Measurements from ENCODE around the gene CAMKK1. TPM values are rescaled to one million over a fixed set of nuclear protein-coding genes. Genes with fewer than 3 reads are reported as not detected.

CAMKK1 gene
- total RNA-seq, 4 donors from 2014 or later, result 2.9 to 8.8 (median 4.4) TPM

DNA sequence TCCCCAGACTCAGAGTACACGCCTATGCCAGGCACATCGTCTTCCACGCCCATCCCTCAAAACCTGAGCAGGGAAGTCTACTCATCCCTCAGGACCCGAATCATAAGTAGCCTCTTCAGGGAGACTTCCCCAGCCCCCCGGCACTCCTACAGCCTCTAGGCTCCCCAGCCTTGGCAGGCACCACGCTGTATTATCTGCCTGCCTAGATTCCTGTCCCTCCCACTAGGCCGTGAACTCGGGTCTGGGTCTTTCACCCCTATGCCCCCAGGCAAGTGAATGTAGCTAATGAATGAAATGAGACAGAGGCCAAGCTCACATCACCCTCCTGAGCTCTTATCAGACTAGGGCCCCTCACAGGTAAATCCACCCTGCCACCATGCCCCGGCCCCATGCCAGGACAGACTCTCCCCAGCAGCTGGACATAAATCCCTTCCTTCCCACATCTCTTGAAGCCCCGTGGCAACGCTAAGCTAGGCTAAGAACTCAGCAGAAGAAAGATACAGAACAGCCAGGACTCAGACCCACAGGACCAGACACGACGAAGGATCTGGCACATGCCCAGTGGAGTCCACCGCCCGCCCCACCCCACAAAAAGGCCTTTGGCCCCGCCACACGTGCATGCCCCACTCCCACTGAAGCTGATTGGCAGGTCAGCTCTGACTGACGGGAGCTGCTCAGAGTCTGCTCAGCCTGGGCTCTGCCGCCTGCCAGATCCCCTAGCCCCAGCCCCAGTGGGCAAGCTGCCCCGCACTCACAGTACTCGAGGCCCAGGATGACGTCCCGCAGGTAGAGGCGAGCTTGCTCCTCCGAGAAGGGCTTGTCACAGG is 13.0 kb downstream of the CAMKK1 start:
- peaks cover 0 to 14% (median 3%) of the 10 kb centered on the region in 4 donors for H3K4me1 ChIP-seq
- H3K36me3 ChIP-seq, result peaks cover 6 to 68% (median 39%) of the 10 kb centered on the region in 4 donors
- no peak overlapping the region for H3K27ac ChIP-seq (replicated peaks in 1 of 4)
- no peaks in the 10 kb centered on the region for H3K9me3 ChIP-seq
- TF ChIP-seq POLR2AphosphoS5 (IDR thresholded peaks at IDR 0.05) (no peak), EP300 (IDR thresholded peaks at IDR 0.05) (no peak)
- TF ChIP-seq, protein P1, sequence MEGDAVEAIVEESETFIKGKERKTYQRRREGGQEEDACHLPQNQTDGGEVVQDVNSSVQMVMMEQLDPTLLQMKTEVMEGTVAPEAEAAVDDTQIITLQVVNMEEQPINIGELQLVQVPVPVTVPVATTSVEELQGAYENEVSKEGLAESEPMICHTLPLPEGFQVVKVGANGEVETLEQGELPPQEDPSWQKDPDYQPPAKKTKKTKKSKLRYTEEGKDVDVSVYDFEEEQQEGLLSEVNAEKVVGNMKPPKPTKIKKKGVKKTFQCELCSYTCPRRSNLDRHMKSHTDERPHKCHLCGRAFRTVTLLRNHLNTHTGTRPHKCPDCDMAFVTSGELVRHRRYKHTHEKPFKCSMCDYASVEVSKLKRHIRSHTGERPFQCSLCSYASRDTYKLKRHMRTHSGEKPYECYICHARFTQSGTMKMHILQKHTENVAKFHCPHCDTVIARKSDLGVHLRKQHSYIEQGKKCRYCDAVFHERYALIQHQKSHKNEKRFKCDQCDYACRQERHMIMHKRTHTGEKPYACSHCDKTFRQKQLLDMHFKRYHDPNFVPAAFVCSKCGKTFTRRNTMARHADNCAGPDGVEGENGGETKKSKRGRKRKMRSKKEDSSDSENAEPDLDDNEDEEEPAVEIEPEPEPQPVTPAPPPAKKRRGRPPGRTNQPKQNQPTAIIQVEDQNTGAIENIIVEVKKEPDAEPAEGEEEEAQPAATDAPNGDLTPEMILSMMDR (IDR thresholded peaks at IDR 0.05), result no peak
- 77% methylated on average over 15 of the region's 25 CpGs for WGBS
- intact Hi-C loops (cut with DNase I), result no loop called here
- no peak overlapping the region for H3K4me3 ChIP-seq
- no peak for DNase-seq (ENCODE audit: extremely low spot score)
- no peaks in the 10 kb centered on the region for H3K27me3 ChIP-seq

DNA sequence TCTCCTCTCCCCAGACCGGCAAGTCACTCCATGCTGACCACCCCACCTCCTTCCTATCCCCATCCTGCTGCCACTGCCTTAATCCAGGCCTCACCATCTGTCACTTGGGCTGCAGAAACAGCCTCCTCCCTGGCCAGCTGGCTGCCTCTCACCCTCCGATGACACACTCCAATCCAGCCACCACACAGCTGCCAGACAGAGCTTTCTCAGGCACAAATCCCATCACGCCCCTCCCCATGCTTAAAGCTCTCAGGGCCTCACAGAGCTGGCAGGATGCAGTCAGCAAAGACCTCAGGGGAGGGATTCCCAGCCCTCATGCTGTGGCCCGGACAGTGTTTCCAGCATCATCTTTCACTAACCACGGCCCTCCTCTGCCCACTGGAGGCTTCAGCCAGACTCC is 13.7 kb downstream of the CAMKK1 start:
- H3K4me3 ChIP-seq, result no peak overlapping the region
- H3K36me3 ChIP-seq, result peaks cover 6 to 68% (median 36%) of the 10 kb centered on the region in 4 donors
- intact Hi-C loops (cut with DNase I), result no loop called here
- DNase-seq (ENCODE audit: extremely low spot score), result no peak
- H3K9me3 ChIP-seq, result no peaks in the 10 kb centered on the region
- TF ChIP-seq, protein P1 (IDR thresholded peaks at IDR 0.05), result no peak
- TF ChIP-seq POLR2A (IDR thresholded peaks at IDR 0.05; ENCODE audit: low read depth) (no peak), POLR2AphosphoS5 (IDR thresholded peaks at IDR 0.05) (no peak), EP300 (IDR thresholded peaks at IDR 0.05) (no peak)
- WGBS, result 47% methylated on average over 5 of the region's 5 CpGs
- peaks cover 0 to 14% (median 3%) of the 10 kb centered on the region in 4 donors for H3K4me1 ChIP-seq
- H3K27me3 ChIP-seq, result no peaks in the 10 kb centered on the region
- H3K27ac ChIP-seq (replicated peaks in 1 of 4), result no peak overlapping the region

DNA sequence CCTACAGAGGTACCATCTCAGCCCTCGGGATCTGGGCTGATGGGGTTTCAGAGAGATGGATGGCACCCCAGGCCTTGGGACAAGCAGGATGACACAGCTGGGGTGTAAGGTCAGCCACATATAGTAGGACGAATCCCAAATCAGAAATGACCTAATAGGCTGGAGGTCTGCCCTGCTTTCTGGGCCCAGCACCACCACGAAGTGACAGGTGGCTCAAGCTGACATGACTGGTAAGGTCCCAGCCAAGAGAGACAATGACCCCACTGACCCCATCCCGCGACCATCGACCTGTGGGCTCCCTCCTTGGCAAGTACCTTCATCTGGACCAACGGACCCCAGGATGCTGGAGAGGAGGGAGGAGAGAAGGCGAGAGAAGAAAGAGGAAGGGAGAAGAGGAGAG is 15.6 kb downstream of the CAMKK1 start:
- WGBS, result 77% methylated on average over 8 of the region's 8 CpGs

DNA sequence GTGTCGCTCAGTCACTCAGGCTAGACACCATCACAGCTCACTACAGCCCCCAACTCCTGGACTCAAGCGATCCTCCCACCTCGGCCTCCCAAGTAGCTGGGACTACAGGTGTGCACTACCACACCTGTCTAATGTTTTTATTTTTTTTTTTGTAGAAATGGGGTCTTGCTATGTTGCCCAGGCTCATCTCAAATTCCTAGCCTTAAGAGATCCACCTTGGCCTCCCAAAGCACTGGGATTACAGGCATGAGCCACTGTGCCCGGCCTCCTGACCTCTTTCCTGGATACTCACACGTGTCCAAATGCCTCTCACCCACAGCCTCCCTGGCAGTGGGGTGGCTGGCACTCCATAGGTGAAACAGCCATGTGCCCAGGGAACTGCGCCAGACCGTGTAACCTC is 17.5 kb downstream of the CAMKK1 start:
- Histone ChIP-seq H3K4me3 (no peak overlapping the region), H3K9me3 (no peaks in the 10 kb centered on the region), H3K27me3 (no peaks in the 10 kb centered on the region), H3K36me3 (peaks cover 6 to 65% (median 41%) of the 10 kb centered on the region in 4 donors), H3K4me1 (peaks cover 0 to 14% (median 3%) of the 10 kb centered on the region in 4 donors), H3K27ac (replicated peaks in 1 of 4) (no peak overlapping the region)
- intact Hi-C loops (cut with DNase I), result no loop called here
- no peak for DNase-seq (ENCODE audit: extremely low spot score)
- WGBS, result 97% methylated on average over 7 of the region's 7 CpGs
- no peak for TF ChIP-seq POLR2A (IDR thresholded peaks at IDR 0.05; ENCODE audit: low read depth)
- no peak for TF ChIP-seq EP300 (IDR thresholded peaks at IDR 0.05)
- TF ChIP-seq, protein P1 (IDR thresholded peaks at IDR 0.05), result no peak
- no peak for TF ChIP-seq POLR2AphosphoS5 (IDR thresholded peaks at IDR 0.05)

More for the DNA sequence above, 15.6 kb downstream of the CAMKK1 start:
- DNase-seq (ENCODE audit: extremely low spot score), result no peak
- H3K36me3 ChIP-seq, result peaks cover 6 to 68% (median 36%) of the 10 kb centered on the region in 4 donors
- no peak for TF ChIP-seq POLR2A (IDR thresholded peaks at IDR 0.05; ENCODE audit: low read depth)
- TF ChIP-seq POLR2AphosphoS5 (IDR thresholded peaks at IDR 0.05), result no peak
- TF ChIP-seq, protein P1 (IDR thresholded peaks at IDR 0.05), result no peak
- no peak for TF ChIP-seq EP300 (IDR thresholded peaks at IDR 0.05)
- no peak overlapping the region for H3K4me3 ChIP-seq
- no peaks in the 10 kb centered on the region for H3K9me3 ChIP-seq
- H3K4me1 ChIP-seq, result peaks cover 0 to 14% (median 3%) of the 10 kb centered on the region in 4 donors
- no peaks in the 10 kb centered on the region for H3K27me3 ChIP-seq
- no peak overlapping the region for H3K27ac ChIP-seq (replicated peaks in 1 of 4)
- intact Hi-C loops (cut with DNase I), result no loop called here
